Tibial artery (tissue), 4 donors: Measurements from ENCODE around the gene EIF4A2.
"Not testable (repeated sequence)": the region's sequence is repeated elsewhere in the genome, so short reads cannot be mapped to it uniquely, and the experiment has no call there.

Experiments
- DNase-seq, 2 donors: peaks; one replicate each; pipeline ENCODE4 v3.0.0-alpha.2; 2019
- H3K27ac ChIP-seq, 2 donors: fragments of 200-600 bp; sonication (generic) in 1 of 2; 1 replicate in 1 of 2; 2 replicates in 1 of 2; pipeline ENCODE4 v1.5.1; 2018 to 2019; ENCODE audit warnings: mild to moderate bottlenecking in 1 of 2
- H3K27me3 ChIP-seq, 2 donors: fragments of 200-600 bp; sonication (generic) in 1 of 2; one replicate each; pipeline versions ENCODE4 v1.5.1 to v1.6.0; 2016 to 2019
- H3K36me3 ChIP-seq, 3 donors: fragments of 200-600 bp; sonication (generic) in 2 of 3; one replicate each; pipeline ENCODE4 v1.5.1; 2016 to 2019; ENCODE audit warnings: mild to moderate bottlenecking in 2 of 3
- H3K4me1 ChIP-seq, 4 donors: fragments of 200-600 bp; sonication (generic) in 2 of 4; 1 replicate in 3 of 4; 2 replicates in 1 of 4; pipeline ENCODE4 v1.5.1; 2016 to 2019
- H3K4me3 ChIP-seq, 2 donors: fragments of 200-600 bp; sonication (generic) in 1 of 2; 1 replicate in 1 of 2; 2 replicates in 1 of 2; pipeline ENCODE4 v1.5.1; 2018 to 2019; ENCODE audit warnings: mild to moderate bottlenecking in 2 of 2
- H3K9me3 ChIP-seq, 3 donors: fragments of 200-600 bp; sonication (generic) in 1 of 3; one replicate each; pipeline ENCODE4 v1.5.1; 2016 to 2019
- CTCF ChIP-seq, 2 experiments: fragments of 200-600 bp in 1 of 2; fragments of 450-650 bp in 1 of 2; IDR thresholded peaks; one replicate each; pipeline ENCODE4 v1.5.1; 2017 to 2019; ENCODE audit warnings: antibody characterized with exemption in 2 of 2, mild to moderate bottlenecking in 1 of 2, moderate library complexity in 1 of 2
- intact Hi-C: fragments of 100-400 bp; cut with DNase I; formaldehyde crosslinking; loops from one replicate; pipeline ENCODE4 v1.15.0; 2023; ENCODE audit warnings: low total_unique reads

The EIF4A2 gene

GRCh38 chr3:186818516-186818915, 35.1 kb downstream of the EIF4A2 start:
- DNase-seq, result no peak
- Histone ChIP-seq H3K36me3 (no peaks in the 10 kb centered on the region), H3K27me3 (no peaks in the 10 kb centered on the region), H3K27ac (no peak overlapping the region), H3K4me3 (no peak overlapping the region), H3K4me1 (peaks cover 0 to 13% (median 3%) of the 10 kb centered on the region in 4 donors), H3K9me3 (no peaks in the 10 kb centered on the region)
- intact Hi-C loops, result no loop called here
- TF ChIP-seq CTCF (IDR thresholded peaks at IDR 0.05), result no peak

- Histone ChIP-seq H3K4me3 (no peak overlapping the region), H3K27ac (no peak overlapping the region), H3K36me3 (no peaks in the 10 kb centered on the region), H3K4me1 (peaks cover 0 to 13% (median 3%) of the 10 kb centered on the region in 4 donors), H3K9me3 (no peaks in the 10 kb centered on the region), H3K27me3 (no peaks in the 10 kb centered on the region)
- TF ChIP-seq CTCF (IDR thresholded peaks at IDR 0.05), result no peak
- no peak for DNase-seq
- intact Hi-C loops, result no loop called here
Observed at GRCh38 chr3:186818956-186819355, 35.6 kb downstream of the EIF4A2 start.

GRCh38 chr3:186821429-186822387, 38.3 kb downstream of the EIF4A2 start:
- H3K27ac ChIP-seq, result no peak overlapping the region
- H3K4me1 ChIP-seq, result peaks cover 0 to 21% (median 10%) of the 10 kb centered on the region in 4 donors
- no peak overlapping the region for H3K4me3 ChIP-seq
- no peaks in the 10 kb centered on the region for H3K36me3 ChIP-seq
- peak; percentile 55 to 59 for TF ChIP-seq CTCF (IDR thresholded peaks at IDR 0.05)
- intact Hi-C loops, result loop anchor here (10.0 kb wide), 1 partner anchor 113 kb away; the partner anchor contains the start of gene ST6GAL1
- no peaks in the 10 kb centered on the region for H3K27me3 ChIP-seq
- DNase-seq, result no peak
- no peaks in the 10 kb centered on the region for H3K9me3 ChIP-seq

- H3K4me1 ChIP-seq, result peaks cover 0 to 22% (median 11%) of the 10 kb centered on the region in 4 donors
- intact Hi-C loops, result loop anchor here (10.0 kb wide), 1 partner anchor 112 kb away; the partner anchor contains the start of gene ST6GAL1
- not testable (repeated sequence) for H3K36me3 ChIP-seq, DNase-seq, H3K9me3 ChIP-seq, H3K27ac ChIP-seq, H3K4me3 ChIP-seq, H3K27me3 ChIP-seq
Observed at GRCh38 chr3:186822388-186822759, 39.0 kb downstream of the EIF4A2 start.

GRCh38 chr3:186823386-186823785, 40.0 kb downstream of the EIF4A2 start:
- no peak overlapping the region for H3K27ac ChIP-seq
- TF ChIP-seq CTCF (IDR thresholded peaks at IDR 0.05), result no peak

More at GRCh38 chr3:186823386-186823785, 40.0 kb downstream of the EIF4A2 start:
- H3K9me3 ChIP-seq, result no peaks in the 10 kb centered on the region
- no peak for DNase-seq
- peaks cover 0 to 26% (median 14%) of the 10 kb centered on the region in 4 donors for H3K4me1 ChIP-seq
- peaks cover 0 to 3% of the 10 kb centered on the region in 2 donors for H3K27me3 ChIP-seq
- H3K36me3 ChIP-seq, result no peaks in the 10 kb centered on the region
- H3K4me3 ChIP-seq, result no peak overlapping the region
- intact Hi-C loops, result loop anchor here (10.0 kb wide), 1 partner anchor 111 kb away; the partner anchor contains the start of gene ST6GAL1
